Esophagus squamous epithelium (tissue), 5 donors: ENCODE measurements around the gene LRRK2. TPM values are rescaled to one million over a fixed set of nuclear protein-coding genes. Genes with fewer than 3 reads are reported as not detected.

Experiments used
- DNase-seq: peaks from one replicate; lab custom pipeline; 2025; lab: John Stamatoyannopoulos, UW
- H3K27ac ChIP-seq, 4 donors: fragments of 200-600 bp; sonication (generic); one replicate each; pipeline ENCODE4 v1.5.1; 2016 to 2019; ENCODE audit warnings: mild to moderate bottlenecking in 1 of 4
- H3K27me3 ChIP-seq, 4 donors: fragments of 200-600 bp; sonication (generic); 1 replicate in 3 of 4; 2 replicates in 1 of 4; pipeline versions ENCODE4 v1.5.1 to v1.6.0; 2017 to 2021; ENCODE audit warnings: antibody characterized with exemption in 1 of 4
- H3K36me3 ChIP-seq, 3 donors: fragments of 200-600 bp; sonication (generic); one replicate each; pipeline ENCODE4 v1.5.1; 2016 to 2019
- H3K4me1 ChIP-seq, 3 donors: fragments of 200-600 bp; sonication (generic); one replicate each; pipeline ENCODE4 v1.5.1; 2017 to 2019
- H3K4me3 ChIP-seq, 4 donors: fragments of 200-600 bp; sonication (generic); 1 replicate in 3 of 4; 2 replicates in 1 of 4; pipeline ENCODE4 v1.5.1; 2016 to 2019; ENCODE audit warnings: mild to moderate bottlenecking in 2 of 4, moderate library complexity in 1 of 4
- H3K9me3 ChIP-seq, 3 donors: fragments of 200-600 bp; sonication (generic); one replicate each; pipeline ENCODE4 v1.5.1; 2016 to 2019
- CTCF ChIP-seq, 6 experiments: fragments of 450-650 bp in 4 of 6; fragments of 200-600 bp in 2 of 6; sonication (generic) in 2 of 6; IDR thresholded peaks; one replicate each; pipeline ENCODE4 v1.5.1; 2016 to 2019; ENCODE audit warnings: antibody characterized with exemption in 6 of 6, mild to moderate bottlenecking in 4 of 6, moderate library complexity in 4 of 6
- POLR2A ChIP-seq, 4 donors: fragments of 450-650 bp; IDR thresholded peaks; one replicate each; pipeline ENCODE4 v1.6.1; 2017; ENCODE audit warnings: antibody characterized with exemption in 4 of 4, mild to moderate bottlenecking in 4 of 4, moderate library complexity in 3 of 4
- WGBS, 2 donors: methylation state at CpG; one replicate each; pipeline ENCODE4 v1.1.5; 2018; 5-methylcytosine and 5-hydroxymethylcytosine counted together
- intact Hi-C: fragments of 100-400 bp; cut with DNase I; formaldehyde crosslinking; loops from one replicate; pipeline ENCODE4 v1.15.0; 2022
- total RNA-seq, 4 donors: library from RNA; depleted of rRNA; stranded (reverse); fragments of >200 nt; gene quantifications; one replicate each; pipeline ENCODE4 v1.1.0, GENCODE V29; 2016
- donor health status: DM: yes; HTN: yes; CAD: no.

Gene LRRK2
- total RNA-seq, 4 donors from 2014 or later, result 10.9 to 21.4 (median 13.4) TPM

- H3K4me3 ChIP-seq, result no peak overlapping the region
- intact Hi-C loops, result no loop called here
- H3K27ac ChIP-seq, result no peak overlapping the region
- 83 to 87% methylated on average over 2 of the region's 2 CpGs for WGBS, 2 donors
- H3K9me3 ChIP-seq, result no peaks in the 10 kb centered on the region
- TF ChIP-seq POLR2A (IDR thresholded peaks at IDR 0.05) (no peak), CTCF (IDR thresholded peaks at IDR 0.05) (no peak)
- no peak for DNase-seq
- H3K27me3 ChIP-seq, result no peaks in the 10 kb centered on the region
- peaks cover 0 to 26% (median 4%) of the 10 kb centered on the region in 3 donors for H3K4me1 ChIP-seq
- H3K36me3 ChIP-seq, result no peaks in the 10 kb centered on the region
These were observed 12.2 kb upstream of the LRRK2 start for GRCh38 chr12:40212566-40212965.

GRCh38 chr12:40215982-40216381 lies 8.8 kb upstream of the LRRK2 start:
- H3K27me3 ChIP-seq, result no peaks in the 10 kb centered on the region
- H3K4me1 ChIP-seq, result no peaks in the 10 kb centered on the region
- no peaks in the 10 kb centered on the region for H3K36me3 ChIP-seq
- intact Hi-C loops, result no loop called here
- H3K9me3 ChIP-seq, result no peaks in the 10 kb centered on the region
- 71% methylated on average over 1 of the region's 1 CpG for WGBS, 2 donors
- no peak for TF ChIP-seq POLR2A (IDR thresholded peaks at IDR 0.05)
- no peak for TF ChIP-seq CTCF (IDR thresholded peaks at IDR 0.05)
- no peak for DNase-seq
- no peak overlapping the region for H3K4me3 ChIP-seq
- H3K27ac ChIP-seq, result no peak overlapping the region

GRCh38 chr12:40216516-40217288 lies 8.1 kb upstream of the LRRK2 start:
- H3K4me1 ChIP-seq, result no peaks in the 10 kb centered on the region
- intact Hi-C loops, result no loop called here
- H3K27ac ChIP-seq, result no peak overlapping the region
- H3K36me3 ChIP-seq, result no peaks in the 10 kb centered on the region
- no peak overlapping the region for H3K4me3 ChIP-seq
- H3K9me3 ChIP-seq, result no peaks in the 10 kb centered on the region
- no peak for TF ChIP-seq POLR2A (IDR thresholded peaks at IDR 0.05)
- TF ChIP-seq CTCF (IDR thresholded peaks at IDR 0.05), result no peak
- H3K27me3 ChIP-seq, result no peaks in the 10 kb centered on the region
- no peak for DNase-seq

- no peaks in the 10 kb centered on the region for H3K27me3 ChIP-seq
- no peak for TF ChIP-seq POLR2A (IDR thresholded peaks at IDR 0.05)
- TF ChIP-seq CTCF (IDR thresholded peaks at IDR 0.05), result no peak
- intact Hi-C loops, result no loop called here
These were observed 5.0 kb upstream of the LRRK2 start for GRCh38 chr12:40219760-40220159.

GRCh38 chr12:40222247-40222646 lies 2.5 kb upstream of the LRRK2 start:
- Histone ChIP-seq H3K4me3 (no peak overlapping the region), H3K9me3 (no peaks in the 10 kb centered on the region), H3K27ac (no peak overlapping the region), H3K27me3 (no peaks in the 10 kb centered on the region), H3K4me1 (peaks cover 0 to 34% (median 0%) of the 10 kb centered on the region in 3 donors), H3K36me3 (no peaks in the 10 kb centered on the region)
- intact Hi-C loops, result no loop called here
- TF ChIP-seq CTCF (IDR thresholded peaks at IDR 0.05), result no peak
- no peak for TF ChIP-seq POLR2A (IDR thresholded peaks at IDR 0.05)
- no peak for DNase-seq
- 60 to 68% methylated on average over 2 of the region's 2 CpGs for WGBS, 2 donors

More at GRCh38 chr12:40219760-40220159, 5.0 kb upstream of the LRRK2 start:
- no peak for DNase-seq
- no peak overlapping the region for H3K4me3 ChIP-seq
- H3K9me3 ChIP-seq, result no peaks in the 10 kb centered on the region
- H3K27ac ChIP-seq, result no peak overlapping the region
- H3K4me1 ChIP-seq, result peaks cover 0 to 16% (median 0%) of the 10 kb centered on the region in 3 donors
- H3K36me3 ChIP-seq, result no peaks in the 10 kb centered on the region
